Measurements from ENCODE around the gene CD48.

Gene CD48

GRCh38 chr1:160726114-160726497 is 14.5 kb upstream of the CD48 start:
- Histone ChIP-seq H3K36me3 (no peaks in the 10 kb centered on the region), H3K27ac (no peak overlapping the region), H3K27me3 (no peaks in the 10 kb centered on the region), H3K9me3 (no peaks in the 10 kb centered on the region), H3K4me1 (peaks cover 0 to 14% (median 2%) of the 10 kb centered on the region in 4 donors), H3K4me3 (no peak overlapping the region)
- DNase-seq: no peak
- no peak for TF ChIP-seq CTCF (IDR thresholded peaks at IDR 0.05)
- intact Hi-C loops (cut with DNase I; ENCODE audit: low total_unique reads): no loop called here

DNA sequence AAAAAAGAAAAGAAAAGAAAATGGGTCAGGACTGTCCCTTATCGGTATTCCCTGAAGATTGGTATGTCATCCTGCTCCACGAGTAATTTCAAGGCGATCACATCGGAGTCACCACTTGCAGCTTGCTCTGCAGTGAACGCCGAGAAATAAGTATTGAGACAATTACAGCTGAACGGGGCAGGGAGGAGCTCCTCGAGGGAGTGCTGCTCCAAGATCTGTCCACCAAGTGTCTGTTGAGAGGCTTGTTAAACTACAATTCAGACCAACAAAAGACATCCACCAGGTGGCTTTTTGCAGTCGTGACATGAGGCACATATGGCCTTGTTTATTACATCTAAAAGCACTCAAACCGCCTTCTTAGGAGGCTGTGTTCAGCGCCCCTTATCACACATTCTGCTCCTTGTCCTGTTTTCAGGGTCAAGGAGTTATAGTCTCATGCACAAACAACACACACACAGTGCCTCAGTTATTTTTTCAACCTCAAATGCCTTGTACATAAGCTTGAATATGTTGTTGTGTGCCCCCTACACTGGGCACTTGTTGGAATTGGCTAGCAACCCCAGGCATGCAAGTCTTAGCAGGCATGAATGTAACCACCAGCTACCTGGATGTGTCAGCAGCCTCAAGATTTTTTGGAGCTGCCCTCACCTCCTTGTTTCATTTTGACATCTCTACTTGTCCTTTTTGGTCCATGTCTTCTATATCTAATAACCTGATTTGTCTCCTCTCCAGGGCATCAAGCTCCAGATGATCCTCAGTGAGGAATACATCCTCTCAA is 13.0 kb upstream of the CD48 start:
- Histone ChIP-seq H3K9me3 (no peaks in the 10 kb centered on the region), H3K36me3 (no peaks in the 10 kb centered on the region), H3K4me1 (peaks cover 0 to 14% (median 2%) of the 10 kb centered on the region in 4 donors), H3K4me3 (no peak overlapping the region), H3K27ac (no peak overlapping the region), H3K27me3 (no peaks in the 10 kb centered on the region)
- no peak for DNase-seq
- intact Hi-C loops (cut with DNase I; ENCODE audit: low total_unique reads): no loop called here
- no peak for TF ChIP-seq CTCF (IDR thresholded peaks at IDR 0.05)

- no peak overlapping the region for H3K27ac ChIP-seq
- no peak overlapping the region for H3K4me3 ChIP-seq
- intact Hi-C loops (cut with DNase I; ENCODE audit: low total_unique reads): no loop called here
- no peaks in the 10 kb centered on the region for H3K27me3 ChIP-seq
- H3K4me1 ChIP-seq: peaks cover 0 to 14% (median 2%) of the 10 kb centered on the region in 4 donors
- TF ChIP-seq CTCF (IDR thresholded peaks at IDR 0.05): no peak
- H3K9me3 ChIP-seq: no peaks in the 10 kb centered on the region
- no peak for DNase-seq
- no peaks in the 10 kb centered on the region for H3K36me3 ChIP-seq
These were observed 11.7 kb upstream of the CD48 start for GRCh38 chr1:160723332-160723731.

- no peak for DNase-seq
- Histone ChIP-seq H3K4me3 (no peak overlapping the region), H3K27ac (no peak overlapping the region), H3K9me3 (no peaks in the 10 kb centered on the region), H3K36me3 (no peaks in the 10 kb centered on the region), H3K4me1 (peaks cover 0 to 14% (median 2%) of the 10 kb centered on the region in 4 donors), H3K27me3 (no peaks in the 10 kb centered on the region)
- no peak for TF ChIP-seq CTCF (IDR thresholded peaks at IDR 0.05)
- intact Hi-C loops (cut with DNase I; ENCODE audit: low total_unique reads): no loop called here
These were observed 11.1 kb upstream of the CD48 start for GRCh38 chr1:160722726-160723125.

- no peak for TF ChIP-seq CTCF (IDR thresholded peaks at IDR 0.05)
- H3K27me3 ChIP-seq: no peaks in the 10 kb centered on the region
- no peak overlapping the region for H3K4me3 ChIP-seq
- peaks cover 0 to 7% (median 1%) of the 10 kb centered on the region in 4 donors for H3K4me1 ChIP-seq
- no peak for DNase-seq
- no peak overlapping the region for H3K27ac ChIP-seq
- H3K9me3 ChIP-seq: no peaks in the 10 kb centered on the region
- intact Hi-C loops (cut with DNase I; ENCODE audit: low total_unique reads): no loop called here
- H3K36me3 ChIP-seq: no peaks in the 10 kb centered on the region
These were observed 9.9 kb upstream of the CD48 start for GRCh38 chr1:160721473-160721872.

Measured in tibial artery (tissue), 4 donors.